Type B pancreatic cell (in vitro differentiated cells): ENCODE measurements around the gene ATL3. TPM values are rescaled to one million over a fixed set of nuclear protein-coding genes. Genes with fewer than 3 reads are reported as not detected.

Experiments used
- DNase-seq: peaks from one replicate; pipeline ENCODE4 v3.0.0; 2021; ENCODE audit warnings: mixed read lengths; ENCODE audit not compliant: unreplicated experiment; ENCODE audit errors: extremely low spot score
- H3K27ac Mint-ChIP-seq: 2 replicates; pipeline ENCODE4 v1.8.0; 2021; ENCODE audit warnings: mild to moderate bottlenecking, mixed read lengths
- H3K27me3 Mint-ChIP-seq: 2 replicates; pipeline ENCODE4 v1.8.0; 2021; ENCODE audit warnings: mixed read lengths
- H3K36me3 Mint-ChIP-seq: 2 replicates; pipeline ENCODE4 v1.8.0; 2021; ENCODE audit warnings: mixed read lengths
- H3K4me1 Mint-ChIP-seq: one replicate; pipeline ENCODE4 v1.8.0; 2021; ENCODE audit warnings: mixed read lengths; ENCODE audit not compliant: unreplicated experiment
- H3K4me3 Mint-ChIP-seq: 2 replicates; pipeline ENCODE4 v1.8.0; 2021; ENCODE audit warnings: mild to moderate bottlenecking, mixed read lengths
- H3K9me3 Mint-ChIP-seq: 2 replicates; pipeline ENCODE4 v1.8.0; 2021; ENCODE audit warnings: mixed read lengths
- CTCF ChIP-seq: fragments of 200-600 bp; sonication (generic); conservative IDR thresholded peaks from 2 replicates; pipeline ENCODE4 v1.5.0; 2021; ENCODE audit warnings: antibody characterized with exemption, mild to moderate bottlenecking
- total RNA-seq: library from RNA; stranded (reverse); gene quantifications from 2 replicates; pipeline ENCODE4 v1.2.1, GENCODE V29; 2021; ENCODE audit warnings: low replicate concordance

The ATL3 gene
- total RNA-seq, 1 donor from 2014 or later: 21.6 TPM

GRCh38 chr11:63599211-63600122 is 71.7 kb downstream of the ATL3 start:
- no peak for DNase-seq
- no peaks in the 10 kb centered on the region for H3K9me3 Mint-ChIP-seq
- no peaks in the 10 kb centered on the region for H3K27me3 Mint-ChIP-seq
- no peak overlapping the region for H3K4me3 Mint-ChIP-seq
- H3K36me3 Mint-ChIP-seq: peaks cover 11% of the 10 kb centered on the region
- peaks cover 11% of the 10 kb centered on the region for H3K4me1 Mint-ChIP-seq
- no peak for TF ChIP-seq CTCF
- no peak overlapping the region for H3K27ac Mint-ChIP-seq

GRCh38 chr11:63598556-63598955 is 72.6 kb downstream of the ATL3 start:
- H3K27me3 Mint-ChIP-seq: no peaks in the 10 kb centered on the region
- H3K4me1 Mint-ChIP-seq: peaks cover 11% of the 10 kb centered on the region
- no peak overlapping the region for H3K4me3 Mint-ChIP-seq
- TF ChIP-seq CTCF: no peak
- peaks cover 16% of the 10 kb centered on the region for H3K36me3 Mint-ChIP-seq
- H3K27ac Mint-ChIP-seq: no peak overlapping the region
- no peaks in the 10 kb centered on the region for H3K9me3 Mint-ChIP-seq
- no peak for DNase-seq

- H3K36me3 Mint-ChIP-seq: peaks cover 30% of the 10 kb centered on the region
- H3K4me1 Mint-ChIP-seq: peaks cover 5% of the 10 kb centered on the region
- TF ChIP-seq CTCF: no peak
- no peaks in the 10 kb centered on the region for H3K9me3 Mint-ChIP-seq
- no peak overlapping the region for H3K4me3 Mint-ChIP-seq
- H3K27me3 Mint-ChIP-seq: no peaks in the 10 kb centered on the region
- DNase-seq: no peak
- H3K27ac Mint-ChIP-seq: no peak overlapping the region
Measured at GRCh38 chr11:63595296-63595695, 75.9 kb downstream of the ATL3 start.

GRCh38 chr11:63592975-63593395 is 78.2 kb downstream of the ATL3 start:
- no peak for DNase-seq
- peak; percentile 65 for TF ChIP-seq CTCF
- H3K36me3 Mint-ChIP-seq: peaks cover 33% of the 10 kb centered on the region
- no peaks in the 10 kb centered on the region for H3K27me3 Mint-ChIP-seq
- peaks cover 5% of the 10 kb centered on the region for H3K4me1 Mint-ChIP-seq
- H3K27ac Mint-ChIP-seq: peak overlapping the region; percentile 53
- H3K9me3 Mint-ChIP-seq: no peaks in the 10 kb centered on the region
- H3K4me3 Mint-ChIP-seq: no peak overlapping the region

- no peak overlapping the region for H3K4me3 Mint-ChIP-seq
- no peak overlapping the region for H3K27ac Mint-ChIP-seq
- no peak for TF ChIP-seq CTCF
- peaks cover 33% of the 10 kb centered on the region for H3K36me3 Mint-ChIP-seq
- no peaks in the 10 kb centered on the region for H3K27me3 Mint-ChIP-seq
- no peak for DNase-seq
- peaks cover 5% of the 10 kb centered on the region for H3K4me1 Mint-ChIP-seq
- H3K9me3 Mint-ChIP-seq: no peaks in the 10 kb centered on the region
Measured at GRCh38 chr11:63590024-63590788, 81.0 kb downstream of the ATL3 start.
